ENCODE data around the gene B4GALNT3.
A peak's percentile ranks its signal among the peaks of the same experiment; 100 is the strongest.

Gene B4GALNT3

DNA sequence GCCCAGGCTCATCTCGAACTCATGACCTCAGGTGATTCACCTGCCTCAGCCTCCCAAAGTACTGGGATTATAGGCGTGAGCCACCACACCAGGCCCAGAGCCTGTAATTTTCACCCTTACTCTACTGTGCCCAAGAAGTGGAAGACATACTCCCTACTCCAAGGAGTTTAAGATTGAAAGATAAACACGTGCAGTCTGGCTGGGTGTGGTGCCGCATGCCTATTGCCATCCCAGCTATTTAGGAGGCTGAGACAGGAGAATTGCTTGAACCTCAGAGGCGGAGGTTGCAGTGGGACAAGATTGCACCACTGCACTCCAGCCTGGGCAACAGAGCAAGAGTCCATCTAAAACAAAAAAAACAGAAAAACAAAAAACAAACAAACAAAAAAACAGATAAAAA lies 113.5 kb downstream of the B4GALNT3 start:
- no peaks in the 10 kb centered on the region for H3K27me3 ChIP-seq (ENCODE audit: control insufficient read depth in 1 of 2, insufficient read depth in 1 of 2, low read length in 2 of 2)
- no peak overlapping the region for H3K9ac ChIP-seq (ENCODE audit: low read length)
- no peak overlapping the region for H2BK12ac ChIP-seq (ENCODE audit: low read length in 2 of 2)
- no peak overlapping the region for H2BK15ac ChIP-seq (ENCODE audit: low read depth, poor library complexity, severe bottlenecking)
- H3K14ac ChIP-seq (ENCODE audit: low read length in 2 of 2) = no peak overlapping the region
- no peak overlapping the region for H3K4ac ChIP-seq (ENCODE audit: low read depth in 1 of 2, low read length in 2 of 2)
- peaks cover 22% of the 10 kb centered on the region for H3K4me1 ChIP-seq (ENCODE audit: control insufficient read depth, insufficient read depth, low read depth, low read length)
- 91% methylated on average over 5 of the region's 5 CpGs for WGBS
- no peak overlapping the region for H4K8ac ChIP-seq (ENCODE audit: low read length)
- H2AFZ ChIP-seq (ENCODE audit: low read depth, low read length) = no peak overlapping the region
- H3K4me3 ChIP-seq (ENCODE audit: insufficient read depth in 1 of 2, low read depth in 1 of 2, low read length in 2 of 2) = no peak overlapping the region
- no peak overlapping the region for H3K18ac ChIP-seq (ENCODE audit: low read depth in 1 of 2, low read length in 2 of 2)
- H3K27ac ChIP-seq (ENCODE audit: low read length, poor library complexity, severe bottlenecking) = no peak overlapping the region
- no peaks in the 10 kb centered on the region for H3K9me3 ChIP-seq (ENCODE audit: control insufficient read depth, low read length)
- H3K4me2 ChIP-seq (ENCODE audit: low read length, poor library complexity, severe bottlenecking) = no peak overlapping the region
- no peaks in the 10 kb centered on the region for H3K36me3 ChIP-seq (ENCODE audit: control insufficient read depth in 1 of 2, insufficient read depth in 2 of 2, low read depth in 1 of 2, low read length in 2 of 2)
- H3K79me1 ChIP-seq (replicated peaks; ENCODE audit: low read length, poor library complexity, severe bottlenecking) = peaks cover 2% of the 10 kb centered on the region
- no peak for DNase-seq
- H3K23ac ChIP-seq (ENCODE audit: low read length in 2 of 2) = no peak overlapping the region
- no peak overlapping the region for H2AK5ac ChIP-seq (ENCODE audit: low read length, severe bottlenecking)
- H4K91ac ChIP-seq (ENCODE audit: low read length) = no peak overlapping the region
- H2BK120ac ChIP-seq (ENCODE audit: low read depth, low read length) = no peak overlapping the region
- no peak overlapping the region for H2BK5ac ChIP-seq (ENCODE audit: low read depth, low read length, poor library complexity, severe bottlenecking)

- Histone ChIP-seq H3K4me2 (ENCODE audit: low read length, poor library complexity, severe bottlenecking) (no peak overlapping the region), H3K36me3 (ENCODE audit: control insufficient read depth in 1 of 2, insufficient read depth in 2 of 2, low read depth in 1 of 2, low read length in 2 of 2) (no peaks in the 10 kb centered on the region), H3K27me3 (ENCODE audit: control insufficient read depth in 1 of 2, insufficient read depth in 1 of 2, low read length in 2 of 2) (no peaks in the 10 kb centered on the region), H2AFZ (ENCODE audit: low read depth, low read length) (no peak overlapping the region), H2BK15ac (ENCODE audit: low read depth, poor library complexity, severe bottlenecking) (no peak overlapping the region), H3K4me3 (ENCODE audit: insufficient read depth in 1 of 2, low read depth in 1 of 2, low read length in 2 of 2) (no peak overlapping the region), H4K8ac (ENCODE audit: low read length) (no peak overlapping the region), H2AK5ac (ENCODE audit: low read length, severe bottlenecking) (peak overlapping the region; percentile 21), H2BK12ac (ENCODE audit: low read length in 2 of 2) (peak overlapping the region in 1 of 2 experiments; percentile 54), H3K4me1 (ENCODE audit: control insufficient read depth, insufficient read depth, low read depth, low read length) (peaks cover 18% of the 10 kb centered on the region), H3K4ac (ENCODE audit: low read depth in 1 of 2, low read length in 2 of 2) (no peak overlapping the region), H3K79me1 (replicated peaks; ENCODE audit: low read length, poor library complexity, severe bottlenecking) (peaks cover 2% of the 10 kb centered on the region), H3K23ac (ENCODE audit: low read length in 2 of 2) (no peak overlapping the region), H4K91ac (ENCODE audit: low read length) (no peak overlapping the region), H2BK120ac (ENCODE audit: low read depth, low read length) (no peak overlapping the region), H3K9ac (ENCODE audit: low read length) (peak overlapping the region; percentile 83), H3K18ac (ENCODE audit: low read depth in 1 of 2, low read length in 2 of 2) (no peak overlapping the region), H3K9me3 (ENCODE audit: control insufficient read depth, low read length) (no peaks in the 10 kb centered on the region), H2BK5ac (ENCODE audit: low read depth, low read length, poor library complexity, severe bottlenecking) (no peak overlapping the region), H3K27ac (ENCODE audit: low read length, poor library complexity, severe bottlenecking) (no peak overlapping the region), H3K14ac (ENCODE audit: low read length in 2 of 2) (no peak overlapping the region)
- peak; percentile 27 for DNase-seq
- 73% methylated on average over 3 of the region's 3 CpGs for WGBS
Measured at GRCh38 chr12:574475-575128, 114.9 kb downstream of the B4GALNT3 start.

DNA sequence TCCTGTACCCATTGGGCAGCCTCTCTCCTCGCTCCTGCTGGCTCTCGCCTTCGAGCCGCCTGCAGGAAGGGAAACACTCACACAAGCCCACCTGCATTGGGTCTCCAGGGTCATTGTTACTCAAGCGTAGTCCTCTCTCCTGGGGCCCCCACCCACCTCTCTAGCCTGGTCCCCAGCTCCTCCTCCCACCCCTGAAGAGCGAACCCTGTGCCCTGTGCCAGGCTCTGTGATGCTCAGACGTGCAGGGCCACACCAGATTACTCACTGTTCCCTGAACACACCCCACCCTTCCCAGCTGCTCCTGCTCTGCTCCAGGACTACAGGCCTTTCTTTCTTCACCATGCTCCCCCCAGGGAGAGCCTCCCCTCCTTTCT lies 115.4 kb downstream of the B4GALNT3 start:
- no peaks in the 10 kb centered on the region for H3K27me3 ChIP-seq (ENCODE audit: control insufficient read depth in 1 of 2, insufficient read depth in 1 of 2, low read length in 2 of 2)
- H2BK12ac ChIP-seq (ENCODE audit: low read length in 2 of 2) = peak overlapping the region in 1 of 2 experiments; percentile 79
- peak overlapping the region in 1 of 2 experiments; percentile 60 for H3K18ac ChIP-seq (ENCODE audit: low read depth in 1 of 2, low read length in 2 of 2)
- no peak overlapping the region for H2BK5ac ChIP-seq (ENCODE audit: low read depth, low read length, poor library complexity, severe bottlenecking)
- DNase-seq = no peak
- no peak overlapping the region for H2BK120ac ChIP-seq (ENCODE audit: low read depth, low read length)
- no peak overlapping the region for H3K23ac ChIP-seq (ENCODE audit: low read length in 2 of 2)
- H2BK15ac ChIP-seq (ENCODE audit: low read depth, poor library complexity, severe bottlenecking) = peak overlapping the region; percentile 53
- peak overlapping the region; percentile 83 for H3K9ac ChIP-seq (ENCODE audit: low read length)
- H3K14ac ChIP-seq (ENCODE audit: low read length in 2 of 2) = no peak overlapping the region
- no peak overlapping the region for H4K91ac ChIP-seq (ENCODE audit: low read length)
- peak overlapping the region; percentile 58 for H2AFZ ChIP-seq (ENCODE audit: low read depth, low read length)
- H3K4me3 ChIP-seq (ENCODE audit: insufficient read depth in 1 of 2, low read depth in 1 of 2, low read length in 2 of 2) = no peak overlapping the region
- peaks cover 2% of the 10 kb centered on the region for H3K79me1 ChIP-seq (replicated peaks; ENCODE audit: low read length, poor library complexity, severe bottlenecking)
- no peak overlapping the region for H3K4me2 ChIP-seq (ENCODE audit: low read length, poor library complexity, severe bottlenecking)
- no peak overlapping the region for H3K27ac ChIP-seq (ENCODE audit: low read length, poor library complexity, severe bottlenecking)
- 89% methylated on average over 7 of the region's 7 CpGs for WGBS
- no peak overlapping the region for H2AK5ac ChIP-seq (ENCODE audit: low read length, severe bottlenecking)
- no peaks in the 10 kb centered on the region for H3K36me3 ChIP-seq (ENCODE audit: control insufficient read depth in 1 of 2, insufficient read depth in 2 of 2, low read depth in 1 of 2, low read length in 2 of 2)
- H3K4me1 ChIP-seq (ENCODE audit: control insufficient read depth, insufficient read depth, low read depth, low read length) = peaks cover 17% of the 10 kb centered on the region
- no peak overlapping the region for H4K8ac ChIP-seq (ENCODE audit: low read length)
- no peak overlapping the region for H3K4ac ChIP-seq (ENCODE audit: low read depth in 1 of 2, low read length in 2 of 2)
- no peaks in the 10 kb centered on the region for H3K9me3 ChIP-seq (ENCODE audit: control insufficient read depth, low read length)

- Histone ChIP-seq H3K4me1 (ENCODE audit: control insufficient read depth, insufficient read depth, low read depth, low read length) (peaks cover 13% of the 10 kb centered on the region), H3K4ac (ENCODE audit: low read depth in 1 of 2, low read length in 2 of 2) (peak overlapping the region in 1 of 2 experiments; percentile 76), H3K27ac (ENCODE audit: low read length, poor library complexity, severe bottlenecking) (no peak overlapping the region), H3K4me3 (ENCODE audit: insufficient read depth in 1 of 2, low read depth in 1 of 2, low read length in 2 of 2) (peak overlapping the region in 1 of 2 experiments; percentile 28), H3K18ac (ENCODE audit: low read depth in 1 of 2, low read length in 2 of 2) (peak overlapping the region; percentile 38 to 72), H3K9me3 (ENCODE audit: control insufficient read depth, low read length) (no peaks in the 10 kb centered on the region), H2BK15ac (ENCODE audit: low read depth, poor library complexity, severe bottlenecking) (peak overlapping the region; percentile 89), H2AK5ac (ENCODE audit: low read length, severe bottlenecking) (no peak overlapping the region), H3K23ac (ENCODE audit: low read length in 2 of 2) (no peak overlapping the region), H4K8ac (ENCODE audit: low read length) (peak overlapping the region; percentile 99), H2BK5ac (ENCODE audit: low read depth, low read length, poor library complexity, severe bottlenecking) (no peak overlapping the region), H3K27me3 (ENCODE audit: control insufficient read depth in 1 of 2, insufficient read depth in 1 of 2, low read length in 2 of 2) (no peaks in the 10 kb centered on the region), H3K79me1 (replicated peaks; ENCODE audit: low read length, poor library complexity, severe bottlenecking) (peaks cover 2% of the 10 kb centered on the region), H3K9ac (ENCODE audit: low read length) (peak overlapping the region; percentile 83), H2AFZ (ENCODE audit: low read depth, low read length) (peak overlapping the region; percentile 86), H3K14ac (ENCODE audit: low read length in 2 of 2) (no peak overlapping the region), H3K36me3 (ENCODE audit: control insufficient read depth in 1 of 2, insufficient read depth in 2 of 2, low read depth in 1 of 2, low read length in 2 of 2) (no peaks in the 10 kb centered on the region), H4K91ac (ENCODE audit: low read length) (peak overlapping the region; percentile 55), H2BK12ac (ENCODE audit: low read length in 2 of 2) (peak overlapping the region; percentile 11 to 57), H2BK120ac (ENCODE audit: low read depth, low read length) (peak overlapping the region; percentile 62), H3K4me2 (ENCODE audit: low read length, poor library complexity, severe bottlenecking) (peak overlapping the region; percentile 43)
- WGBS = 16% methylated on average over 39 of the region's 39 CpGs
- peak; percentile 55 for DNase-seq
Measured at GRCh38 chr12:575948-576614, 116.3 kb downstream of the B4GALNT3 start.

All from mesenchymal stem cell (in vitro differentiated cells and primary cell).